ENCODE data around the gene ADAM22. TPM values are rescaled to one million over a fixed set of nuclear protein-coding genes. Genes with fewer than 3 reads are reported as not detected.

Gene ADAM22
- total and polyA plus RNA-seq, 2 experiments from 2014 or later, result 2.7 to 18.7 TPM

GRCh38 chr7:88127637-88128290 is 193.7 kb downstream of the ADAM22 start (continued):
- no peak for TF ChIP-seq REST (IDR thresholded peaks at IDR 0.05; ENCODE audit: unreplicated experiment)
- TF ChIP-seq NANOG (IDR thresholded peaks at IDR 0.05; ENCODE audit: borderline replicate concordance), result no peak
- no peak for TF ChIP-seq ETS1 (IDR thresholded peaks at IDR 0.05)

GRCh38 chr7:88132725-88133124 is 198.7 kb downstream of the ADAM22 start:
- Mint-ChIP-seq H3K36me3 (ENCODE audit: low read depth) (no peaks in the 10 kb centered on the region; the same call in 2 of the 3 replicates), H3K27me3 (ENCODE audit: insufficient read depth, low read depth, poor library complexity) (no peaks in the 10 kb centered on the region), H3K27ac (no peak overlapping the region), H3K4me3 (no peak overlapping the region), H3K4me1 (no peaks in the 10 kb centered on the region), H3K9me3 (no peaks in the 10 kb centered on the region)
- no peaks in the 10 kb centered on the region for H3K4me1 ChIP-seq (ENCODE audit: insufficient read depth)
- DNase-seq (ENCODE audit: low spot score) (no peak), ATAC-seq (no peak)
- no peak overlapping the region for H3K4me3 ChIP-seq
- H2AFZ ChIP-seq, result no peak overlapping the region
- no peak overlapping the region for H3K27ac ChIP-seq (ENCODE audit: low read depth)
- no peaks in the 10 kb centered on the region for H3K9me2 ChIP-seq (ENCODE audit: insufficient read depth)
- H4K20me1 ChIP-seq (replicated peaks; ENCODE audit: insufficient read depth), result no peaks in the 10 kb centered on the region
- H3K79me2 ChIP-seq (replicated peaks; ENCODE audit: insufficient read depth), result no peaks in the 10 kb centered on the region
- H3F3A ChIP-seq (replicated peaks; ENCODE audit: low read depth), result no peaks in the 10 kb centered on the region
- no peaks in the 10 kb centered on the region for H3K36me3 ChIP-seq (ENCODE audit: insufficient read depth)
- no peaks in the 10 kb centered on the region for H3K27me3 ChIP-seq (ENCODE audit: insufficient read depth)
- H3K4me2 ChIP-seq, result no peak overlapping the region
- TF ChIP-seq CREB1 (CRISPR knock-in tag; IDR thresholded peaks at IDR 0.05; ENCODE audit: low read depth) (no peak), NANOG (IDR thresholded peaks at IDR 0.05; ENCODE audit: borderline replicate concordance) (no peak), ZNF331 (CRISPR knock-in tag; IDR thresholded peaks at IDR 0.05; ENCODE audit: low read depth) (no peak), EZH2 (IDR thresholded peaks at IDR 0.05; ENCODE audit: low read depth, unreplicated experiment) (no peak), STAT1 (IDR thresholded peaks at IDR 0.05; ENCODE audit: unreplicated experiment) (no peak), ETS1 (IDR thresholded peaks at IDR 0.05) (no peak), REST (IDR thresholded peaks at IDR 0.05; ENCODE audit: unreplicated experiment) (no peak), EZH2phosphoT487 (IDR thresholded peaks at IDR 0.05; ENCODE audit: unreplicated experiment) (no peak), JUNB (IDR thresholded peaks at IDR 0.05; ENCODE audit: unreplicated experiment) (no peak), POLR2AphosphoS5 (IDR thresholded peaks at IDR 0.05; ENCODE audit: low read depth) (no peak), ZNF114 (CRISPR knock-in tag; IDR thresholded peaks at IDR 0.05) (no peak)

All from GM23338 (cell line).